ENCODE data around the gene PDAP1.

- TF ChIP-seq, protein P1, sequence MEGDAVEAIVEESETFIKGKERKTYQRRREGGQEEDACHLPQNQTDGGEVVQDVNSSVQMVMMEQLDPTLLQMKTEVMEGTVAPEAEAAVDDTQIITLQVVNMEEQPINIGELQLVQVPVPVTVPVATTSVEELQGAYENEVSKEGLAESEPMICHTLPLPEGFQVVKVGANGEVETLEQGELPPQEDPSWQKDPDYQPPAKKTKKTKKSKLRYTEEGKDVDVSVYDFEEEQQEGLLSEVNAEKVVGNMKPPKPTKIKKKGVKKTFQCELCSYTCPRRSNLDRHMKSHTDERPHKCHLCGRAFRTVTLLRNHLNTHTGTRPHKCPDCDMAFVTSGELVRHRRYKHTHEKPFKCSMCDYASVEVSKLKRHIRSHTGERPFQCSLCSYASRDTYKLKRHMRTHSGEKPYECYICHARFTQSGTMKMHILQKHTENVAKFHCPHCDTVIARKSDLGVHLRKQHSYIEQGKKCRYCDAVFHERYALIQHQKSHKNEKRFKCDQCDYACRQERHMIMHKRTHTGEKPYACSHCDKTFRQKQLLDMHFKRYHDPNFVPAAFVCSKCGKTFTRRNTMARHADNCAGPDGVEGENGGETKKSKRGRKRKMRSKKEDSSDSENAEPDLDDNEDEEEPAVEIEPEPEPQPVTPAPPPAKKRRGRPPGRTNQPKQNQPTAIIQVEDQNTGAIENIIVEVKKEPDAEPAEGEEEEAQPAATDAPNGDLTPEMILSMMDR (conservative IDR thresholded peaks at IDR 0.05; ENCODE audit: low read depth, low read length), result no peak
- TF ChIP-seq CEBPB (IDR thresholded peaks at IDR 0.05; ENCODE audit: low read depth, low read length) (no peak), CHD1 (IDR thresholded peaks at IDR 0.05; ENCODE audit: low read depth, low read length) (no peak), MXI1 (IDR thresholded peaks at IDR 0.05; ENCODE audit: borderline replicate concordance, low read depth, low read length) (no peak), MAFK (IDR thresholded peaks at IDR 0.05; ENCODE audit: low read depth, low read length) (no peak), POLR2A (IDR thresholded peaks at IDR 0.05; ENCODE audit: low read depth, low read length) (no peak)
- TF ChIP-seq, protein P2, sequence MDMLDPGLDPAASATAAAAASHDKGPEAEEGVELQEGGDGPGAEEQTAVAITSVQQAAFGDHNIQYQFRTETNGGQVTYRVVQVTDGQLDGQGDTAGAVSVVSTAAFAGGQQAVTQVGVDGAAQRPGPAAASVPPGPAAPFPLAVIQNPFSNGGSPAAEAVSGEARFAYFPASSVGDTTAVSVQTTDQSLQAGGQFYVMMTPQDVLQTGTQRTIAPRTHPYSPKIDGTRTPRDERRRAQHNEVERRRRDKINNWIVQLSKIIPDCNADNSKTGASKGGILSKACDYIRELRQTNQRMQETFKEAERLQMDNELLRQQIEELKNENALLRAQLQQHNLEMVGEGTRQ (IDR thresholded peaks at IDR 0.05; ENCODE audit: low read depth, low read length), result no peak
Observed at GRCh38 chr7:99371376-99371920, 36.9 kb downstream of the PDAP1 start.

All from IMR-90 (cell line).